T-helper 17 cell (primary cell): ENCODE results near the gene ARID5A. TPM values are rescaled to one million over a fixed set of nuclear protein-coding genes. Genes with fewer than 3 reads are reported as not detected.
A peak's percentile ranks its signal among the peaks of the same experiment; 100 is the strongest.
"Not testable (repeated sequence)": the region's sequence is repeated elsewhere in the genome, so short reads cannot be mapped to it uniquely, and the experiment has no call there.

ENCODE experiments used
- ATAC-seq: fragments of 150-1000 bp; cut with Tn5 transposase; 2 replicates; pipeline ENCODE4 v1.10.0; 2021; ENCODE audit warnings: mild to moderate bottlenecking, moderate library complexity
- DNase-seq, 3 donors: peaks; one replicate each; pipeline versions ENCODE4 v3.0.0 to v3.0.0-alpha.2; 2020 to 2021
- H3K9me3 ChIP-seq: one replicate; pipeline ENCODE4 v1.7.0; 2013; ENCODE audit warnings: low read length, mild to moderate bottlenecking; ENCODE audit not compliant: control insufficient read depth, poor library complexity, severe bottlenecking
- H3K27ac Mint-ChIP-seq: one replicate; pipeline ENCODE4 v1.8.0; 2022; ENCODE audit warnings: mild to moderate bottlenecking, moderate library complexity, mixed read lengths
- H3K27me3 Mint-ChIP-seq: one replicate; pipeline ENCODE4 v1.8.0; 2022; ENCODE audit warnings: mixed read lengths
- H3K36me3 Mint-ChIP-seq: one replicate; pipeline ENCODE4 v1.8.0; 2022; ENCODE audit warnings: low read depth, mixed read lengths
- H3K4me1 Mint-ChIP-seq: one replicate; pipeline ENCODE4 v1.8.0; 2022; ENCODE audit warnings: mild to moderate bottlenecking, mixed read lengths
- H3K4me3 Mint-ChIP-seq: one replicate; pipeline ENCODE4 v1.8.0; 2022; ENCODE audit warnings: mild to moderate bottlenecking, moderate library complexity, mixed read lengths
- total RNA-seq, 4 donors: library from RNA in 2 of 4; stranded (reverse) in 2 of 4; gene quantifications; one replicate each; pipeline ENCODE4 v1.2.3 and lab custom pipeline; 2022 to 2026

The ARID5A gene
- total RNA-seq, 2 donors from 2014 or later = 126 to 139 TPM

GRCh38 chr2:96554293-96555145, 18.0 kb downstream of the ARID5A start:
- peak; percentile 53 to 62 (median 58) for DNase-seq
- Mint-ChIP-seq H3K27ac (peak overlapping the region; percentile 87), H3K36me3 (no peaks in the 10 kb centered on the region), H3K4me3 (peak overlapping the region; percentile 63), H3K27me3 (no peaks in the 10 kb centered on the region), H3K4me1 (peaks cover 25% of the 10 kb centered on the region)
- H3K9me3 ChIP-seq = no peaks in the 10 kb centered on the region
- ATAC-seq = peak; percentile 69

GRCh38 chr2:96555146-96555610, 18.6 kb downstream of the ARID5A start:
- H3K27ac Mint-ChIP-seq = peak overlapping the region; percentile 87

GRCh38 chr2:96556441-96557330, 20.1 kb downstream of the ARID5A start:
- Mint-ChIP-seq H3K27ac (peak overlapping the region; percentile 75), H3K36me3 (no peaks in the 10 kb centered on the region), H3K4me1 (peaks cover 25% of the 10 kb centered on the region), H3K27me3 (no peaks in the 10 kb centered on the region), H3K4me3 (no peak overlapping the region)
- no peak for DNase-seq
- no peaks in the 10 kb centered on the region for H3K9me3 ChIP-seq
- ATAC-seq = no peak

More at GRCh38 chr2:96555146-96555610, 18.6 kb downstream of the ARID5A start:
- no peaks in the 10 kb centered on the region for H3K9me3 ChIP-seq
- ATAC-seq (no peak), DNase-seq (no peak)
- no peaks in the 10 kb centered on the region for H3K27me3 Mint-ChIP-seq
- no peaks in the 10 kb centered on the region for H3K36me3 Mint-ChIP-seq
- H3K4me1 Mint-ChIP-seq = peaks cover 25% of the 10 kb centered on the region
- no peak overlapping the region for H3K4me3 Mint-ChIP-seq

GRCh38 chr2:96557421-96557820, 20.9 kb downstream of the ARID5A start:
- H3K27ac Mint-ChIP-seq = peak overlapping the region; percentile 75
- not testable (repeated sequence) for H3K36me3 Mint-ChIP-seq, H3K27me3 Mint-ChIP-seq

GRCh38 chr2:96558061-96558460, 21.5 kb downstream of the ARID5A start:
- ATAC-seq (no peak), DNase-seq (no peak)
- no peak overlapping the region for H3K4me3 Mint-ChIP-seq
- H3K4me1 Mint-ChIP-seq = peaks cover 20% of the 10 kb centered on the region
- H3K27ac Mint-ChIP-seq = no peak overlapping the region
- H3K27me3 Mint-ChIP-seq = no peaks in the 10 kb centered on the region
- H3K36me3 Mint-ChIP-seq = no peaks in the 10 kb centered on the region
- no peaks in the 10 kb centered on the region for H3K9me3 ChIP-seq

More at GRCh38 chr2:96557421-96557820, 20.9 kb downstream of the ARID5A start:
- not testable (repeated sequence) for ATAC-seq, H3K9me3 ChIP-seq, H3K4me3 Mint-ChIP-seq, DNase-seq
- H3K4me1 Mint-ChIP-seq = peaks cover 23% of the 10 kb centered on the region

GRCh38 chr2:96558485-96558884, 21.9 kb downstream of the ARID5A start:
- no peak for DNase-seq

GRCh38 chr2:96564026-96564425, 27.5 kb downstream of the ARID5A start:
- H3K4me3 Mint-ChIP-seq = no peak overlapping the region
- peaks cover 2% of the 10 kb centered on the region for H3K36me3 Mint-ChIP-seq
- no peaks in the 10 kb centered on the region for H3K4me1 Mint-ChIP-seq
- H3K9me3 ChIP-seq = no peaks in the 10 kb centered on the region
- DNase-seq = no peak
- no peak for ATAC-seq
- H3K27me3 Mint-ChIP-seq = peaks cover 5% of the 10 kb centered on the region
- H3K27ac Mint-ChIP-seq = no peak overlapping the region

More at GRCh38 chr2:96558485-96558884, 21.9 kb downstream of the ARID5A start:
- no peaks in the 10 kb centered on the region for H3K36me3 Mint-ChIP-seq
- H3K27me3 Mint-ChIP-seq = no peaks in the 10 kb centered on the region
- no peak for ATAC-seq
- no peak overlapping the region for H3K27ac Mint-ChIP-seq
- peaks cover 17% of the 10 kb centered on the region for H3K4me1 Mint-ChIP-seq
- H3K9me3 ChIP-seq = no peaks in the 10 kb centered on the region
- H3K4me3 Mint-ChIP-seq = no peak overlapping the region

- no peak for ATAC-seq
- peaks cover 2% of the 10 kb centered on the region for H3K36me3 Mint-ChIP-seq
Measured at GRCh38 chr2:96564563-96564962, 28.0 kb downstream of the ARID5A start.

GRCh38 chr2:96565111-96565510, 28.6 kb downstream of the ARID5A start:
- Mint-ChIP-seq H3K27me3 (peaks cover 5% of the 10 kb centered on the region), H3K27ac (no peak overlapping the region), H3K4me1 (no peaks in the 10 kb centered on the region), H3K36me3 (peaks cover 2% of the 10 kb centered on the region), H3K4me3 (no peak overlapping the region)
- DNase-seq (no peak), ATAC-seq (no peak)
- no peaks in the 10 kb centered on the region for H3K9me3 ChIP-seq

More at GRCh38 chr2:96564563-96564962, 28.0 kb downstream of the ARID5A start:
- H3K4me1 Mint-ChIP-seq = no peaks in the 10 kb centered on the region
- H3K27me3 Mint-ChIP-seq = peaks cover 5% of the 10 kb centered on the region
- no peaks in the 10 kb centered on the region for H3K9me3 ChIP-seq
- H3K27ac Mint-ChIP-seq = no peak overlapping the region
- no peak for DNase-seq
- no peak overlapping the region for H3K4me3 Mint-ChIP-seq

- H3K36me3 Mint-ChIP-seq = peaks cover 7% of the 10 kb centered on the region
- peaks cover 5% of the 10 kb centered on the region for H3K27me3 Mint-ChIP-seq
- H3K9me3 ChIP-seq = no peaks in the 10 kb centered on the region
- no peak for DNase-seq
- H3K4me1 Mint-ChIP-seq = no peaks in the 10 kb centered on the region
- no peak for ATAC-seq
- no peak overlapping the region for H3K4me3 Mint-ChIP-seq
- H3K27ac Mint-ChIP-seq = no peak overlapping the region
Measured at GRCh38 chr2:96568094-96568493, 31.5 kb downstream of the ARID5A start.

GRCh38 chr2:96574364-96574763, 37.8 kb downstream of the ARID5A start:
- no peak overlapping the region for H3K4me3 Mint-ChIP-seq
- peaks cover 4% of the 10 kb centered on the region for H3K27me3 Mint-ChIP-seq
- H3K4me1 Mint-ChIP-seq = peaks cover 4% of the 10 kb centered on the region
- no peaks in the 10 kb centered on the region for H3K9me3 ChIP-seq
- ATAC-seq (no peak), DNase-seq (no peak)
- H3K36me3 Mint-ChIP-seq = peaks cover 9% of the 10 kb centered on the region
- H3K27ac Mint-ChIP-seq = no peak overlapping the region

GRCh38 chr2:96575785-96576456, 39.4 kb downstream of the ARID5A start:
- Mint-ChIP-seq H3K4me3 (no peak overlapping the region), H3K36me3 (peaks cover 9% of the 10 kb centered on the region), H3K27me3 (peaks cover 5% of the 10 kb centered on the region), H3K27ac (no peak overlapping the region), H3K4me1 (peaks cover 4% of the 10 kb centered on the region)
- H3K9me3 ChIP-seq = no peaks in the 10 kb centered on the region
- ATAC-seq = no peak
- no peak for DNase-seq

GRCh38 chr2:96577501-96577900, 40.9 kb downstream of the ARID5A start:
- Mint-ChIP-seq H3K4me1 (peaks cover 4% of the 10 kb centered on the region), H3K36me3 (peaks cover 9% of the 10 kb centered on the region), H3K27ac (no peak overlapping the region), H3K4me3 (no peak overlapping the region), H3K27me3 (peaks cover 5% of the 10 kb centered on the region)
- ATAC-seq = no peak
- H3K9me3 ChIP-seq = no peaks in the 10 kb centered on the region
- no peak for DNase-seq
